ENCODE data around the gene ZSCAN5A.
"Not testable (repeated sequence)": the region's sequence is repeated elsewhere in the genome, so short reads cannot be mapped to it uniquely, and the experiment has no call there.

ZSCAN5A gene

GRCh38 chr19:56217039-56217949, 97.3 kb downstream of the ZSCAN5A start:
- no peak for DNase-seq (ENCODE audit: low read depth in 2 of 2, low spot score in 1 of 2)

- DNase-seq (ENCODE audit: low read depth in 2 of 2, low spot score in 1 of 2), result no peak
These were observed 102.9 kb downstream of the ZSCAN5A start for GRCh38 chr19:56211718-56212117.

- not testable (repeated sequence) for DNase-seq (ENCODE audit: low read depth in 2 of 2, low spot score in 1 of 2)
These were observed 104.6 kb downstream of the ZSCAN5A start for GRCh38 chr19:56210036-56210435.

GRCh38 chr19:56209091-56209490, 105.5 kb downstream of the ZSCAN5A start:
- DNase-seq (ENCODE audit: low read depth in 2 of 2, low spot score in 1 of 2), result no peak

GRCh38 chr19:56207581-56207980, 107.1 kb downstream of the ZSCAN5A start:
- not testable (repeated sequence) for DNase-seq (ENCODE audit: low read depth in 2 of 2, low spot score in 1 of 2)

GRCh38 chr19:56201973-56202372, 112.7 kb downstream of the ZSCAN5A start, which contains the start of gene ZSCAN5C:
Gene ZSCAN5C, plus strand, starts transcription at chr19:56202273. Its CDS starts 3,641 bp downstream, at chr19:56205914.
- DNase-seq (ENCODE audit: low read depth in 2 of 2, low spot score in 1 of 2), result no peak

- no peak for DNase-seq (ENCODE audit: low read depth in 2 of 2, low spot score in 1 of 2)
These were observed 115.0 kb downstream of the ZSCAN5A start for GRCh38 chr19:56199687-56200086.

- DNase-seq (ENCODE audit: low read depth in 2 of 2, low spot score in 1 of 2), result not testable (repeated sequence)
These were observed 117.0 kb downstream of the ZSCAN5A start, which contains the start of gene ZSCAN5B for GRCh38 chr19:56197646-56198045. Gene ZSCAN5B, minus strand, starts transcription at chr19:56197783. Its CDS starts 4,731 bp downstream, at chr19:56193052.

- no peak for DNase-seq (ENCODE audit: low read depth in 2 of 2, low spot score in 1 of 2)
These were observed 120.5 kb downstream of the ZSCAN5A start for GRCh38 chr19:56193981-56194640.

GRCh38 chr19:56191711-56192110, 122.9 kb downstream of the ZSCAN5A start:
- DNase-seq (ENCODE audit: low read depth in 2 of 2, low spot score in 1 of 2), result no peak

- DNase-seq (ENCODE audit: low read depth in 2 of 2, low spot score in 1 of 2), result no peak
These were observed 123.5 kb downstream of the ZSCAN5A start for GRCh38 chr19:56191115-56191514.

GRCh38 chr19:56189785-56190184, 124.9 kb downstream of the ZSCAN5A start:
- no peak for DNase-seq (ENCODE audit: low read depth in 2 of 2, low spot score in 1 of 2)

- DNase-seq (ENCODE audit: low read depth in 2 of 2, low spot score in 1 of 2), result no peak
These were observed 136.9 kb downstream of the ZSCAN5A start for GRCh38 chr19:56177564-56178243.

- no peak for DNase-seq (ENCODE audit: low read depth in 2 of 2, low spot score in 1 of 2)
These were observed 137.8 kb downstream of the ZSCAN5A start for GRCh38 chr19:56176881-56177280.

- not testable (repeated sequence) for DNase-seq (ENCODE audit: low read depth in 2 of 2, low spot score in 1 of 2)
These were observed 138.3 kb downstream of the ZSCAN5A start for GRCh38 chr19:56176310-56176709.

GRCh38 chr19:56175861-56176307, 138.8 kb downstream of the ZSCAN5A start, which contains the start of gene GALP:
Gene GALP, plus strand, starts transcription at chr19:56176008. Its CDS starts 1,101 bp downstream, at chr19:56177109.
- not testable (repeated sequence) for DNase-seq (ENCODE audit: low read depth in 2 of 2, low spot score in 1 of 2)

- no peak for DNase-seq (ENCODE audit: low read depth in 2 of 2, low spot score in 1 of 2)
These were observed 140.1 kb downstream of the ZSCAN5A start for GRCh38 chr19:56174550-56174949.

GRCh38 chr19:56174086-56174485, 140.6 kb downstream of the ZSCAN5A start:
- no peak for DNase-seq (ENCODE audit: low read depth in 2 of 2, low spot score in 1 of 2)

Measured in stimulated activated CD8-positive, alpha-beta memory T cell treated with anti-CD3 and anti-CD28 coated beads, Interleukin-4, amount 100 ng/mL, for 4 hours (primary cell).